Measurements from ENCODE around the gene SLC5A12.

Gene SLC5A12

GRCh38 chr11:26762089-26762488 is 40.2 kb upstream of the SLC5A12 start:
- in situ Hi-C loops (cut with MboI; ENCODE audit: low sequenced_read_pairs, unreplicated experiment) = loop anchor here (25.0 kb wide), 2 partner anchors 400 to 725 kb away; no protein-coding TSS in a partner anchor
- TF ChIP-seq, protein P1, sequence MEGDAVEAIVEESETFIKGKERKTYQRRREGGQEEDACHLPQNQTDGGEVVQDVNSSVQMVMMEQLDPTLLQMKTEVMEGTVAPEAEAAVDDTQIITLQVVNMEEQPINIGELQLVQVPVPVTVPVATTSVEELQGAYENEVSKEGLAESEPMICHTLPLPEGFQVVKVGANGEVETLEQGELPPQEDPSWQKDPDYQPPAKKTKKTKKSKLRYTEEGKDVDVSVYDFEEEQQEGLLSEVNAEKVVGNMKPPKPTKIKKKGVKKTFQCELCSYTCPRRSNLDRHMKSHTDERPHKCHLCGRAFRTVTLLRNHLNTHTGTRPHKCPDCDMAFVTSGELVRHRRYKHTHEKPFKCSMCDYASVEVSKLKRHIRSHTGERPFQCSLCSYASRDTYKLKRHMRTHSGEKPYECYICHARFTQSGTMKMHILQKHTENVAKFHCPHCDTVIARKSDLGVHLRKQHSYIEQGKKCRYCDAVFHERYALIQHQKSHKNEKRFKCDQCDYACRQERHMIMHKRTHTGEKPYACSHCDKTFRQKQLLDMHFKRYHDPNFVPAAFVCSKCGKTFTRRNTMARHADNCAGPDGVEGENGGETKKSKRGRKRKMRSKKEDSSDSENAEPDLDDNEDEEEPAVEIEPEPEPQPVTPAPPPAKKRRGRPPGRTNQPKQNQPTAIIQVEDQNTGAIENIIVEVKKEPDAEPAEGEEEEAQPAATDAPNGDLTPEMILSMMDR (IDR thresholded peaks at IDR 0.05; ENCODE audit: borderline replicate concordance, control extremely low read depth, extremely low read depth, insufficient read depth, missing control alignments) = no peak

GRCh38 chr11:26761361-26761809 is 39.5 kb upstream of the SLC5A12 start:
- no peak for DNase-seq (ENCODE audit: low spot score)
- in situ Hi-C loops (cut with MboI; ENCODE audit: low sequenced_read_pairs, unreplicated experiment) = loop anchor here (25.0 kb wide), 2 partner anchors 401 to 726 kb away; no protein-coding TSS in a partner anchor

More at GRCh38 chr11:26762089-26762488, 40.2 kb upstream of the SLC5A12 start:
- DNase-seq (ENCODE audit: low spot score) = no peak

GRCh38 chr11:26757995-26758394 is 36.1 kb upstream of the SLC5A12 start:
- TF ChIP-seq, protein P1 (IDR thresholded peaks at IDR 0.05; ENCODE audit: borderline replicate concordance, control extremely low read depth, extremely low read depth, insufficient read depth, missing control alignments) = no peak
- in situ Hi-C loops (cut with MboI; ENCODE audit: low sequenced_read_pairs, unreplicated experiment) = loop anchor here (25.0 kb wide), 2 partner anchors 404 to 729 kb away; no protein-coding TSS in a partner anchor
- DNase-seq (ENCODE audit: low spot score) = no peak

More at GRCh38 chr11:26761361-26761809, 39.5 kb upstream of the SLC5A12 start:
- TF ChIP-seq, protein P1 (IDR thresholded peaks at IDR 0.05; ENCODE audit: borderline replicate concordance, control extremely low read depth, extremely low read depth, insufficient read depth, missing control alignments) = no peak

DNA sequence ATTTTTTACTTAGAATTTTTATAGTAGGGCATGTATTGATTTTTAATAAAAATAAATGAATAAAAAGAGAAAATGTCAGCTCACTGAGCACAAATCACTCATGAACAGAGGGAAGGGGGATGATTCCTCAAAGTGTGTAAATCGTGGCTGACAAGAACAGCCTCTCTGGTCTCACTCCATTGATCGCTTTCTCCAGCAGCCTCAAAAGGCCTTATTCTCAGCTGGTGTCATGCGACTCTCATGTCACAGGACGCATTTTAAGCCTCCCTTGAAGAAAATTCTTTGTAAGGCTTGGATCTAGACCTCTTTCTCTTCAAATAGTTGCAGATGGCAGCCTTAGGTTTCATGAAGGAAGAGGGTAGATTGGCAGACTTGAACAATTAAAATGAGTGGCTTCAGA is 33.9 kb upstream of the SLC5A12 start:
- TF ChIP-seq, protein P1 (IDR thresholded peaks at IDR 0.05; ENCODE audit: borderline replicate concordance, control extremely low read depth, extremely low read depth, insufficient read depth, missing control alignments) = no peak
- in situ Hi-C loops (cut with MboI; ENCODE audit: low sequenced_read_pairs, unreplicated experiment) = loop anchor here (25.0 kb wide), 2 partner anchors 407 to 732 kb away; no protein-coding TSS in a partner anchor

GRCh38 chr11:26753723-26754504 is 32.1 kb upstream of the SLC5A12 start:
- TF ChIP-seq, protein P1 (IDR thresholded peaks at IDR 0.05; ENCODE audit: borderline replicate concordance, control extremely low read depth, extremely low read depth, insufficient read depth, missing control alignments) = peak; percentile 48
- DNase-seq (ENCODE audit: low spot score) = no peak
- in situ Hi-C loops (cut with MboI; ENCODE audit: low sequenced_read_pairs, unreplicated experiment) = loop anchor here (25.0 kb wide), 2 partner anchors 408 to 733 kb away; no protein-coding TSS in a partner anchor

More for the DNA sequence above, 33.9 kb upstream of the SLC5A12 start:
- no peak for DNase-seq (ENCODE audit: low spot score)

- in situ Hi-C loops (cut with MboI; ENCODE audit: low sequenced_read_pairs, unreplicated experiment) = loop anchor here (25.0 kb wide), 2 partner anchors 412 to 737 kb away; no protein-coding TSS in a partner anchor
- DNase-seq (ENCODE audit: low spot score) = no peak
- TF ChIP-seq, protein P1 (IDR thresholded peaks at IDR 0.05; ENCODE audit: borderline replicate concordance, control extremely low read depth, extremely low read depth, insufficient read depth, missing control alignments) = no peak
Observed at GRCh38 chr11:26749927-26750326, 28.1 kb upstream of the SLC5A12 start.

Measured in GM13976 (cell line).